Myocyte (in vitro differentiated cells): Measurements from ENCODE around the gene BAHCC1. TPM values are rescaled to one million over a fixed set of nuclear protein-coding genes. Genes with fewer than 3 reads are reported as not detected.
"Not testable (repeated sequence)": the region's sequence is repeated elsewhere in the genome, so short reads cannot be mapped to it uniquely, and the experiment has no call there.

Source experiments
- DNase-seq: peaks from one replicate; pipeline ENCODE4 v3.0.0-alpha.2; 2012; ENCODE audit warnings: low read depth
- polyA plus RNA-seq: library from polyadenylated mRNA; unstranded; fragments of >200 nt; gene quantifications from one replicate; pipeline ENCODE4 v1.2.1, GENCODE V29; 2012; ENCODE audit warnings: missing spikeins
- total RNA-seq: library from RNA; depleted of rRNA; stranded (reverse); fragments of >200 nt; gene quantifications from 2 replicates; pipeline ENCODE4 v1.2.3, GENCODE V29; 2014

Gene BAHCC1
- total RNA-seq = 5.5 and 5.7 TPM in 2 replicates
- 7.3 TPM for polyA plus RNA-seq

GRCh38 chr17:81394921-81395599 lies at the start of gene BAHCC1:
TSS of gene BAHCC1 (plus strand) at chr17:81395457. CDS start at chr17:81399740, 4,283 bp downstream.
- peak; percentile 100 for DNase-seq

- DNase-seq = peak; percentile 97
Measured at GRCh38 chr17:81346090-81346907, 49.0 kb upstream of the BAHCC1 start.

GRCh38 chr17:81346908-81347349 lies 48.3 kb upstream of the BAHCC1 start:
- no peak for DNase-seq

- peak; percentile 43 for DNase-seq
Measured at GRCh38 chr17:81347437-81347836, 47.8 kb upstream of the BAHCC1 start.

- DNase-seq = no peak
Measured at GRCh38 chr17:81348097-81349055, 46.9 kb upstream of the BAHCC1 start.

- DNase-seq = peak; percentile 86
Measured at GRCh38 chr17:81349397-81350319, 45.6 kb upstream of the BAHCC1 start.

- no peak for DNase-seq
Measured at GRCh38 chr17:81350320-81350890, 44.9 kb upstream of the BAHCC1 start.

GRCh38 chr17:81351329-81352052 lies 43.8 kb upstream of the BAHCC1 start:
- not testable (repeated sequence) for DNase-seq

GRCh38 chr17:81352056-81352455 lies 43.2 kb upstream of the BAHCC1 start:
- not testable (repeated sequence) for DNase-seq

- DNase-seq = no peak
Measured at GRCh38 chr17:81354252-81354953, 40.9 kb upstream of the BAHCC1 start.

GRCh38 chr17:81354954-81355347 lies 40.3 kb upstream of the BAHCC1 start:
- DNase-seq = no peak

GRCh38 chr17:81359218-81359617 lies 36.0 kb upstream of the BAHCC1 start:
- no peak for DNase-seq

GRCh38 chr17:81362001-81362400 lies 33.3 kb upstream of the BAHCC1 start:
- not testable (repeated sequence) for DNase-seq

- DNase-seq = no peak
Measured at GRCh38 chr17:81364278-81365147, 30.7 kb upstream of the BAHCC1 start.

- DNase-seq = peak; percentile 26
Measured at GRCh38 chr17:81365148-81365600, 30.1 kb upstream of the BAHCC1 start.

- peak; percentile 16 for DNase-seq
Measured at GRCh38 chr17:81365601-81366585, 29.4 kb upstream of the BAHCC1 start.
